LNCAP (cell line): ENCODE data around the gene ANXA1.

ENCODE experiments used
- TF ChIP-seq, protein P1 (sequence below): fragments of 450-650 bp; IDR thresholded peaks from 2 replicates; pipeline ENCODE4 v1.5.1; 2017; ENCODE audit warnings: mild to moderate bottlenecking

The ANXA1 gene

DNA sequence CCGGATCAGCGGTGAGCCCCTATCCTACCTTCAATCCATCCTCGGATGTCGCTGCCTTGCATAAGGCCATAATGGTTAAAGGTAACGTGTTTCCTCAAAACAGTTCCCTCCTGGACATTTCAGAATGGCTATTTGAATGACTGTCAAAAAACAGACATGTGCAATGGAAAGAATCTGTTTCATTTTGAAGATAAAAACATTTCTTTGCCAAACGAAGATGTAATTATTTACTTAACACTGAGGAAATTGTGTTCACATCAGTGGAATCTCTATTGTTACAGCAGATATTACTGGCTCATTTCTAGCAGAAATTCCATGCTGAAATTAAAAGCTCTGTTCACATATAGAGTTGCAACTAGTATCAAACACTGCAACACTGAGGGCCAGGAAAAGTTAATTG, 7.1 kb downstream of the ANXA1 start:
- TF ChIP-seq, protein P1, sequence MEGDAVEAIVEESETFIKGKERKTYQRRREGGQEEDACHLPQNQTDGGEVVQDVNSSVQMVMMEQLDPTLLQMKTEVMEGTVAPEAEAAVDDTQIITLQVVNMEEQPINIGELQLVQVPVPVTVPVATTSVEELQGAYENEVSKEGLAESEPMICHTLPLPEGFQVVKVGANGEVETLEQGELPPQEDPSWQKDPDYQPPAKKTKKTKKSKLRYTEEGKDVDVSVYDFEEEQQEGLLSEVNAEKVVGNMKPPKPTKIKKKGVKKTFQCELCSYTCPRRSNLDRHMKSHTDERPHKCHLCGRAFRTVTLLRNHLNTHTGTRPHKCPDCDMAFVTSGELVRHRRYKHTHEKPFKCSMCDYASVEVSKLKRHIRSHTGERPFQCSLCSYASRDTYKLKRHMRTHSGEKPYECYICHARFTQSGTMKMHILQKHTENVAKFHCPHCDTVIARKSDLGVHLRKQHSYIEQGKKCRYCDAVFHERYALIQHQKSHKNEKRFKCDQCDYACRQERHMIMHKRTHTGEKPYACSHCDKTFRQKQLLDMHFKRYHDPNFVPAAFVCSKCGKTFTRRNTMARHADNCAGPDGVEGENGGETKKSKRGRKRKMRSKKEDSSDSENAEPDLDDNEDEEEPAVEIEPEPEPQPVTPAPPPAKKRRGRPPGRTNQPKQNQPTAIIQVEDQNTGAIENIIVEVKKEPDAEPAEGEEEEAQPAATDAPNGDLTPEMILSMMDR, result no peak

DNA sequence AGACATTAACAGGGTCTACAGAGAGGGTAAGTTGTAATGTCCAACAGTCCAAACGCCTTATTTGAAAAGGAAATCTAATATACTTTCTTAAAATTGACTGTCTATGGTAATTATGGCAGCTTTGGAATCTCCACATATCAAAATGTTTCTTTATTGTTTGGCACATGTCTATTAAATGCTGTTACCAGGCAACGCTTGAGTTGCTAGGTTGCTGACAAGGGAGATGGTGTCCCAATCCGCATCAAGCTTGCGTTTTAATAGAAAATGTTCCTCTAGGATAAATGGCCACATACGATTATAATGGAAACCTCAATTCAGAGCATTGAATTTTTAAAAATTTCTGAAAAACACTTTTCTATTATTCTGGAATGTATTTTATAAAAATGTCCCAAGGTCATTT, 9.2 kb downstream of the ANXA1 start:
- TF ChIP-seq, protein P1, result no peak

DNA sequence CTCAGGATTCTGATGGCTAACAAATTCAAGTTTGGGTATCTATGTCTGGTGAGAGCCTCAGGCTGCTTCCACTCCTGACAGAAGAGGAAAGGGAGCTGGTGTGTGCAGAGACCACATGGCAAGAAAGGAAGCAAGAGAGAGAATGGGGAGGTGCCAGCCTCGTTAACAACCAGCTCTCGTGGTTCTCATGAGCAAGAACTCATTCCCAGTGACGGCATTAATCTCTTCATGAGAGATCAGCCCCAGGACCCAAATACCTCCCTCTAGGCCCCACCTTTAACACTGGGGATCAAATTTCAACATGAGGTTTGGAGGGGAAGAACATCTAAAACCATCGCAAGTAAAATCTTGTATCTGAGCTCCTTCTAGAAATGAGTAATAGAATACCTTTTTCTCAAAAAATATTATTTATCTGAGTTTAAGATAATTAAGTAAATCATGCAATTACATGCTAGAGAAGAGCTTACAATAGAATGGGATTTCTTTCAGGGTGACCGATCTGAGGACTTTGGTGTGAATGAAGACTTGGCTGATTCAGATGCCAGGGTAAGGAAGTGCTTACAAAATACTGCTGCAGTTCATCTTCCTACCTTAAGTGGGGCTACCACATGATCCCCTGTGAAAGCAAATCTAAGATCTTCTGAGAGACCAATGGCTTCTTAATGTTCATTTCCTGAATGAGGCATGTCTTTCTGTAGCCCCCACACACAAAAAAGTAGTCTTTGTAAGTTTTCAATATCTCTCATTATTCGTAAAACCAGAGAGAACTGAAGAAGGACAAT, 11.5 kb downstream of the ANXA1 start:
- TF ChIP-seq, protein P1, result no peak

DNA sequence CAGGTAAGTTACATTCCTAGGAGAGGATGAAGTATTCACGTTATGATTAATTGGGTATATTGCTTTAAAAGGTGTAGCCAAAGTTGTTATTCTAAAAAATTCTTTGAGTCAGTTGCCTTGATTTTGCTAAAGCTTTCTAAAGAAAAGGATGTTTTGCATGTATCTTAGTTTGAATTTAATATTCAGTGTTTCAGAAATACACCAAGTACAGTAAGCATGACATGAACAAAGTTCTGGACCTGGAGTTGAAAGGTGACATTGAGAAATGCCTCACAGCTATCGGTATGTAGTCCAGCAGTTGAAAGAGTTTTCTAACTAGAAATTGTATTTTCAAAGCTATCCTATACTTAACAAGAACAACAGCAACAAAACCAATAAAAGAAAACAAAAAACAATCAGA, 14.2 kb downstream of the ANXA1 start:
- TF ChIP-seq, protein P1, result no peak

DNA sequence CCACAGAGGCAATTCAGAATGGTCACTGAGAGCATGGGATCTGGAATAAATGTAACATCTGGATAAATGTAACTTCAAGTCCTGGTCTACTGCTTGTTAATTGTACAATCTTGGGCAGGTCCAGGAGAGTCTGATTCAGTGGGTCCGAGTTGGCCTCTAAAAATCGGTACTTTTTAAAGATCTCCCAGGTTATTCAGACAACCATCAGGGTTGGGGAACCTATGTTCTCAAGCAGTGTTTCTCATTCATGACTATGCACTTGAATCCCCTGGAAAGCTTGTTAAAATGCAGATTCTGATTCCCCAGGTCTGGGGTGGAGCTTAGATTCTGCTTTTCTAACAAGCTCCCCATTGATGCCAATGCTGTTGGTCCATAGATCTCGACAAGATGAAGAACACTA, 14.8 kb downstream of the ANXA1 start:
- TF ChIP-seq, protein P1, result no peak

DNA sequence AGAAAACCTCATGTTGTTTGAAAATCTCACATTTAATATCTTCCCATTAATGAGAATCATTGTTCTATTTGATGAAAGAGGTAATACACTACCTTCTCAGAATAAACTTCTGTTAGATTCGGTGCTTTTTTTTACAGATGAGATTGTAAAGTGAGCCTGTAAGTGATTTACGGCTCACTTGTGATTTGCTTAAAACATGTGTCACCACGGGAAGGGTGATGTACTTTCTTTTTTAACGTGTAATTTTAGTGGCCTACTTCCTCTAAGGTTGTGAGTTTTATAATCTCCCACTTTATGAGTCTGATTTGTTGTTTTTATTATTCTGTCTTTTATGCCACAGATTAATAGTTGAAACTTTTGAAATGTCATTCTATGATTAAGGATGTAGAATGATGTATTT, 15.9 kb downstream of the ANXA1 start:
- TF ChIP-seq, protein P1, result no peak

DNA sequence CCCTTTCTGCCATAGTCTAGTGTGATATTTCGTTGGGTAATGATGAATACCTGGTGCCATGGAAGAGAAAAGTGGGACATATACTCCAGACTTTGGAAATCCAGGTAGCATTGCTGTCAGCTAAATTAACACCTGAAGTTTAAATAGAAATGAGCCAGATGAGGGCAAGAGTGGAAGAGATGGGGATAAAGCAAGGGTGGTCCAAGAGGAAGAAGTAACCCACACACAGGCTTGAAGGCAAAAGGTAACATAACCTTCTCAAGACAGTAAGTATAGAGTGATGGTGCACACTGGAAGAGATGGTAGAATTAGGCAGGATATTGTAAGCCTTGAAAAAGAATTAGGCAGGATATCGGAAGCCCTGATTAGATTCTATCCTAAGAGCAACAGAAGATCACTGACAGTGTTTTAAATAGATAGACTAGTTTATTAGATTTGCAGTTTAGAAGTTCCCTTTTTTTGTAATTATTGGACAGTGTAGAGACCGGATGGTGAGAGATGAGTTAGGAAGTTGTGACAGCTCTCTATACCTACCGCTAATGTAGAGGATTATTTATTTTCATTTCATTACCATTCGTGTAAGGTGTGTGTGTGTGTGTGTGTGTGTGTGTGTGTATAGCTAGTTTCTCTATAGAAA, 16.8 kb downstream of the ANXA1 start:
- TF ChIP-seq, protein P1, result no peak
